HUDEP-2 (cell line): ENCODE results near the gene C3.
A peak's percentile ranks its signal among the peaks of the same experiment; 100 is the strongest.
"Not testable (repeated sequence)": the region's sequence is repeated elsewhere in the genome, so short reads cannot be mapped to it uniquely, and the experiment has no call there.

Experiments
- DNase-seq, 76 experiments: peaks; one replicate each; lab custom pipeline; 2025; ENCODE audit not compliant: unreplicated experiment in 76 of 76; lab: John Stamatoyannopoulos, UW

C3 gene

DNA sequence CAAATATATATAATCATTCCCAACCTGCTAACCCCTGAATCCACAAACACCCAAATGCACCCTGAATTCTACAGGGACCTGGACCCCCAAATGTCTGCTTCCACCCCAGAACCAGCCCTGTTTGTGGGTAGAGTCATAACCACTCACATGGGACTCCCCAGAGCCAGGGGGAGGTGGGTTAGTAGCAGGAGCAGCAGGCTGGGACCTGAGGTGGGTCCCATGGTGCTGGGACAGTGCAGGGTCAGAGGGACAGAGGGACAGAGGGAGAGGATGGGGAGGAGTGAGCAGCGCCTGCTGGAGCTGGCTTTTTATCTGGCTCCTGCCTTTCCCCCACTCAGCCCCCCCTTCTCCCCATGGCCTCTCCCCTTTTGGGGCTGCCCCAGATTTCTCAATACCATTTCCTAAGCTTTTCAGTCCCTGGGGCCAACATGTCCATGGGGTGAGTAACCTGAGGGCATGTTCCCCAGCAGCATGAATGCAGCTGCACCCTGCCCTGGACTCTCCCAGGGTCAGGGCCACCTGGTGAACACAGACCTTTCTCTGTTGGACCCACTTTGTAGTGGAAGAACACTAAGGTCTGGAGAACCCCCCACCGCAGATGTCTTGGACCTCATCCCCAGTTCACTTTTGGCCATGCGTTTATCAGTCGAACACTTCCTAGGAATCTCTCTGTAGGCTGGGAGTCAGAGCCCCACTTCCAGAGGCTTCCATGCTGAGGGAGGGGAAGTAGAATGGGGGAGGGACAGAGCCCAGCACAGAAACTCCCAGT, at the start of gene C3:
Gene C3 (minus strand): TSS at position 282 of the 769 bp plus-strand sequence. CDS start 61 bp downstream, at position 221.
- DNase-seq = no peak

DNA sequence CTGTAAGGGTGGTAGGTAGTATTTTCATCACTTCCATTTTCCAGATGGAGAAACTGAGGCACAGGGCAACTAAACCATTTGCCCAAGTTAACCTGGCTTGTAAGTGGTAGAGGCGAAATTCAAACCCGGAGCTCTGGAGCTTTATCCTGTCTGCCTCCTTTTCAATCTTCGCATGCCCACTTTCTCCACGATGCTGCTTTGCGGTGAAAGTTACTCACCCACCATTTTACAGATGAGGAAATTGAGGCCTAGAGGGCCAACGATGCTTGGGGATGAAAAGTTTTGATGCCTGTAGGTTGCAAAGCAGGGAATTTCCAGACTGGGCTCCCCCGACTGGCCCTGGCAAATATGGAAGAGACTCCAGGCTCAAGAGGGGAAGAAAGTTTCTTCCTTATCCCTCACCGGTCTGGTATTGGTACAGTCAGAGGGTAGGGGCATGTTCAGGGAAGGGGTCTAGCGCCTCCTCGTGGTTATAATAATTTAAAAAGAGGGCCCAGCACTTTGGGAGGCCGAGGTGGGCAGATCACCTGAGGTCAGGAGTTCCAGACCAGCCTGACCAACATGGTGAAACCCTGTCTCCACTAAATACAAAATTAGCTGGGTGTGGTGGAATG, 48.7 kb upstream of the C3 start:
- peak in 22 of 76 experiments; percentile 7 to 60 (median 34) for DNase-seq

GRCh38 chr19:6768236-6768785, 47.9 kb upstream of the C3 start:
- DNase-seq = no peak

GRCh38 chr19:6767357-6768235, 47.1 kb upstream of the C3 start, which contains the start of gene SH2D3A:
SH2D3A (minus strand) TSS chr19:6767435; CDS start chr19:6763748, 3,687 bp downstream.
- DNase-seq = peak in 73 of 76 experiments; percentile 32 to 95 (median 87)

DNA sequence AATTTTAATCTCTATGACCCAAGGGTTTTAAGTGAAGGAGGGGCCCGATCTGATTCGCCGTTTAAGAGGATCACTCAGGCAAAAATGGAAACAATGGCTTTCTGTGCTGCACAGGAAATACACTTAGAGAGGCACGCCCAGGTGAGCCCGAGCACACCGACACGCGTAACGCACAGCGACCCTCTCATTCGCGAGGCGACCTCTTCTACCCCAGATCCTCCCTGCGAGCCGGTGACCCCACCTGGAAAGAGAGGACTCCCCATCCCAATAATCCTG, 46.6 kb upstream of the C3 start:
- no peak for DNase-seq

GRCh38 chr19:6766357-6767080, 46.1 kb upstream of the C3 start:
- peak in 1 of 76 experiments; percentile 17 for DNase-seq

DNA sequence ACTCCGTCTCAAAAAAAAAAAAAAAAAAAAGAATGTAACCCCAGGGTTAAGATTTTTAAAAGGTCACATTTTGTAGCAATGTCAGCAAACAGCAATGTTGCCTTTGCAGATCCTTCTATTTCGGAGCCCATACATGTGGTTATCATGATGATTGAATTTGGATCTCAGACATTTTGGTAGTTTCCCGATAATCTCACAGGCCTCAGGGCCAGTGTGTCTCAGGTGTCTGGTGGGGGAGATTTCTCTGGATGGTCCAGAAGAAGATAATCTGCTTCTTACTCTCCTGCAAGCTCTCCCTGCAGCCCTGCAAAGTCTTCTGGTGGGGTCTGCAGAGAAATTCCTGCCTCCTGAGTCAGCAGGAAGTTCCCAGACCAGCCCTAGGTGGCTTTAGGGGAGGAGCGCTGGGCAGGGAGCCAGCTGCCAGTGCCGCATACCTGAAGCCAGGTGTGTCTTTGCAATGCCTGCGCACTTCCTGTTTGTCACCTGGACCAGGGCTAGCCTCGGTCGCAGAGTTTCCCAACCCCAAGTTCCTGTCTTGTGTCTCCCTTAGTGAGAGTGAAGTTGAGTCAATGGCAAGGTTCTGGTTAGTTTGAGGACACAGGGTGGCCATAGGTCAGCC, 45.4 kb upstream of the C3 start:
- DNase-seq = no peak

GRCh38 chr19:6762253-6762797, 41.9 kb upstream of the C3 start:
- not testable (repeated sequence) for DNase-seq

DNA sequence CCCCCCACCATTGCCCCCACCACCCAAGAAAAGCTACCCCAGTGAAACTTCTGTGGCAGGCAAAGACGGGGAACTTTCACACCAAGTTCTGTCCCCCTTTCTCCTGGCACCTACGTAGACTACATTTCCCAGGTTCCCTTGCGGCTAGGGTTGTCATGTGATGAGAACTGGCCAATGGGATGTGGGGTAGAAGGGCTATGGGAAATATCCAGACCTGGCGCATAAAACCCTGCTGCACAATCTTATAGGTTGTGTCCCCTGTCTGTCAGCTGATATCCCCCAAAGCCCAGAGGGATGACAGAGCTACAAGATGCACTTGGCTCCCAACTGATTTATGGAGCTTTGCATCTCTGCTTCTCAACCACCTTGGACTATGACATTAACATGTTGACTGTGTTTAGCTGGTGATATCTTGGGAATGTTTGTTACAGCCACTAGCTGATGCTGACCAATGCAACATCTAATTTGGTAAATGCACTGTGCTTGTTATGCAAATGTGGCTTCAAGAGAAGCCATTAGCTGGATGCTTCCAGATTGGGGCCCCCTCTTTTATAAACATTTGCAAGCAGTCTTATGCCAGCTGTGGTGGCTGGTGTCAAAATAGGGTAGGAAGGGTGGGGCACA, 40.7 kb upstream of the C3 start:
- DNase-seq = peak in 15 of 76 experiments; percentile 5 to 41 (median 23)

DNA sequence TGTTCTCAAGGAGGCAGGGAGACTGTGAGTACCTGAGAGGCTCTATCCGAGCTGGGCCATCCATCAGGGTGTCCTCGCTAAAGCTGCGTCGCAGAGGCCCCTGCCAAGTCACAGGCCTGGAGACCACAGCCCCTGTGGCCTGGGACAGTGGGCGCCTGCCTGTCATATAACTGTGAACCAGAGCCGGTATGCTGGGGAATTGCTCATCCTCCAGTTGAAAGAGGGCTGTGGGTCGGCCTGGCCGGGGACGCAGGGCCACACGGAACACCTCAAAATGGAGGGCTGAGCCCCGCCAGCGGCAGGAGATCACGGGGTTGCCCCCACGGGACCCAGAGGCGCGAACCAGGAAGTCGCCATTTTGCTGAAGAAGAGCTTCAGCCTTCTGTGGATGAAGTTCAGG, 40.2 kb upstream of the C3 start:
- no peak for DNase-seq

DNA sequence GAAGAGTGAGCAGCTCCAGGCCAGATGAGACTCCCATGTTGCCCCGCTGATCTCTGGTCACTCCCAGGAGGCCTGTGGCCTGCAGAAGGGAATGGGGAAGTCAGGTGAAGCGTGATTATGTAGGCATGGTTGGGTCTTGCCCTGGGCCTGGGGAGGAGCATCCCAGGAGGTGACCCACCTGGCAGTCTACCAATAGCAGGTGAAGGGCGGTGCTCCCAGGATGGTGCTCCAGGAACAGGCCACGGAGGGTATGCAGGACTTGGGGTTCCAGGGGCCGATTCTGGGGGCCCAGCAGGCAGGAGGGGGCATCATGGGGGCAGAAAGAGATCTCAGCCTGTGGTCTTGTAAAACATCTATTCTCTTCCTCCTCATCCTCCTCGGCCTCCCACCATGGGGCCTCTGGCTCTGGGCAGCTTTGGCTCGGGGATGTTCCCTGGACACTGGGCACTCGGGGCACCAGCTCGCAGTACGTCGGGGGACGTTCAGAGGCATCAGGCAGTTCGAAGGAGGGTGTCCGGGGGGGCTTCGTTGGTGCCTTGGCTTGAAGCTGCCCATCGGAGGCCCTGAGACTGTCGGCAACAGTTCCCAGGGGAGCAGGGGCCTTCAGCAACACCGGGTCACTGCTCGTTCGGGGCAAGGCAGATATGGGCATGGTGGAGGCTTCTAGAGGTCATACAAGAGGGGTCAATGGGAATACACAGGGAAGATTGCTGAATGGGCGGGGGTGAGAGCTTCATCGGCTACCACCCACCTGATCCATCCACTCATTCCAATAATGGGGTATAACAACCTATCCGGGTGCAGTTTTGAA, 34.4 kb upstream of the C3 start:
- no peak for DNase-seq

- DNase-seq = no peak
Measured at GRCh38 chr19:6754136-6754535, 33.7 kb upstream of the C3 start.

- DNase-seq = peak in 75 of 76 experiments; percentile 65 to 99 (median 97)
Measured at GRCh38 chr19:6753178-6754031, 33.0 kb upstream of the C3 start.

GRCh38 chr19:6752256-6753177, 32.1 kb upstream of the C3 start:
- DNase-seq = no peak

DNA sequence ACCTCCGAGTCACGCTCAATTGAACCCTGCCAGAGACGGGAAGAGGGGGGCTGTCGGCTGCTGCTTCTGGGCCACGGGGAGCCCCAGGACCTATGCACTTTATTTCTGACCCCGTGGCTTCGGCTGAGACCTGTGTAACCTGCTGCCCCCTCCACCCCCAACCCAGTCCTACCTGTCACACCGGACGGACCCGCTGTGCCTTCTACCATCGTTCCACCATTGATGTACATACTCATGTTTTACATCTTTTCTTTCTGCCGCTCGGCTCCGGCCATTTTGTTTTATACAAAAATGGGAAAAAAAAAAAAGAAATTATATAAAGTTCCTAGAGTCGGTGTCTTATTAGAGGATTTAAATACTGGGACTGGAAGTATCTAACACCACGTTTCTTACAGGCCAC, 30.7 kb upstream of the C3 start:
- no peak for DNase-seq

- no peak for DNase-seq
Measured at GRCh38 chr19:6750062-6750461, 29.6 kb upstream of the C3 start.
